Measurements from ENCODE around the gene PIGU.

DNA sequence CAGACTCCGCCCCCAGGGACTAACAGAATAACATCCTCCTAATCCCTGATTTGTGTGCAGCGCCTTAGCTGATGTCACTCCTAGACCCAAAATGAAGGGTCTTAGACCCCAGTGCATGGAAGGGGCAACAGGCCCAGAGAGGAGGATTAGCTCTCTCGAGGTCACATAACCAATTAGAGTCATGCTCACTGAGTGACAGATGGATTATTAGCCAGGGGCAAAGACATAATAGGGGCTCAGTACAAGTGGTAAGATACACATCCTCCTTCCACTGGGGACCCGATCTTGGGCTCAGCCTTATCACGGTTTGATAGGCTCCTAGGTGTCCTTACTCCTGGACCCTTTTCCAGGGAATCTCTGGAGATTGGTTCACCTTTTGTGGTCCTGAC, 28.1 kb upstream of the PIGU start:
- TF ChIP-seq SIN3A (IDR thresholded peaks at IDR 0.05; ENCODE audit: borderline replicate concordance, insufficient read depth, low read length) = no peak
- TF ChIP-seq FOXP2 (optimal IDR thresholded peaks at IDR 0.05; ENCODE audit: borderline replicate concordance, extremely low read depth, extremely low read length, insufficient read depth) = no peak
- no peak for TF ChIP-seq REST (IDR thresholded peaks at IDR 0.05; ENCODE audit: insufficient read depth in 1 of 2, low read depth in 2 of 2, low read length in 2 of 2)
- no peak for TF ChIP-seq TAF1 (IDR thresholded peaks at IDR 0.05; ENCODE audit: borderline replicate concordance, insufficient read depth, low read length)
- no peak for TF ChIP-seq POLR2AphosphoS5 (IDR thresholded peaks at IDR 0.05; ENCODE audit: low read depth, low read length)

All from PFSK-1 (cell line).